ENCODE results near the gene ACTR1B.
"Not testable (repeated sequence)": the region's sequence is repeated elsewhere in the genome, so short reads cannot be mapped to it uniquely, and the experiment has no call there.

The ACTR1B gene

GRCh38 chr2:97645695-97646629 is 17.9 kb downstream of the ACTR1B start, which contains the start of gene COX5B:
TSS of gene COX5B (plus strand) at chr2:97646062. CDS start at chr2:97646087, 25 bp downstream.
- Histone ChIP-seq H3K4me3 (IDR thresholded peaks at IDR 0.05; ENCODE audit: insufficient read depth, low read depth, low read length) (peak within 1 kb of the TSS; percentile 81), H3K27ac (peak within 1 kb of the TSS; percentile 58), H4K20me1 (ENCODE audit: insufficient read depth) (no peaks in the 10 kb centered on the region), H3K9ac (peak within 1 kb of the TSS; percentile 90), H3K27me3 (ENCODE audit: insufficient read depth, low read depth) (no peaks in the 10 kb centered on the region), H2AFZ (ENCODE audit: low read depth) (peak within 1 kb of the TSS; percentile 99), H3K36me3 (ENCODE audit: insufficient read depth) (0 out of 2 replicates have a peak, but pooled peaks cover 4% of the 10 kb centered on the region), H3K79me2 (ENCODE audit: insufficient read depth, low read depth) (peaks cover 14% of the 10 kb centered on the region), H3K4me2 (peak within 1 kb of the TSS; percentile 99), H3K4me1 (ENCODE audit: low read depth, poor library complexity, severe bottlenecking) (peaks cover 9% of the 10 kb centered on the region)
- no peak for TF ChIP-seq CTCF (conservative IDR thresholded peaks at IDR 0.05; ENCODE audit: low read depth, low read length)

- TF ChIP-seq CTCF (conservative IDR thresholded peaks at IDR 0.05; ENCODE audit: low read depth, low read length), result no peak
- peak overlapping the region; percentile 90; the same call in 1 of the 2 replicates for H3K9ac ChIP-seq
- no peaks in the 10 kb centered on the region for H4K20me1 ChIP-seq (ENCODE audit: insufficient read depth)
- peaks cover 9% of the 10 kb centered on the region for H3K4me1 ChIP-seq (ENCODE audit: low read depth, poor library complexity, severe bottlenecking)
- peak overlapping the region; percentile 25; the same call in 1 of the 2 replicates for H3K27ac ChIP-seq
- no peak overlapping the region for H3K4me3 ChIP-seq (IDR thresholded peaks at IDR 0.05; ENCODE audit: insufficient read depth, low read depth, low read length)
- peaks cover 14% of the 10 kb centered on the region for H3K79me2 ChIP-seq (ENCODE audit: insufficient read depth, low read depth)
- no peaks in the 10 kb centered on the region for H3K27me3 ChIP-seq (ENCODE audit: insufficient read depth, low read depth)
- 0 out of 2 replicates have a peak, but pooled peaks cover 4% of the 10 kb centered on the region for H3K36me3 ChIP-seq (ENCODE audit: insufficient read depth)
- peak overlapping the region; percentile 99 for H2AFZ ChIP-seq (ENCODE audit: low read depth)
- H3K4me2 ChIP-seq, result peak overlapping the region; percentile 99
Measured at GRCh38 chr2:97645112-97645694, 18.6 kb downstream of the ACTR1B start.

- H4K20me1 ChIP-seq (ENCODE audit: insufficient read depth), result no peaks in the 10 kb centered on the region
- H2AFZ ChIP-seq (ENCODE audit: low read depth), result no peak overlapping the region
- no peak overlapping the region for H3K9ac ChIP-seq
- H3K27ac ChIP-seq, result no peak overlapping the region
- H3K36me3 ChIP-seq (ENCODE audit: insufficient read depth), result 0 out of 2 replicates have a peak, but pooled peaks cover 4% of the 10 kb centered on the region
- H3K79me2 ChIP-seq (ENCODE audit: insufficient read depth, low read depth), result peaks cover 14% of the 10 kb centered on the region
- H3K4me2 ChIP-seq, result no peak overlapping the region
- TF ChIP-seq CTCF (conservative IDR thresholded peaks at IDR 0.05; ENCODE audit: low read depth, low read length), result no peak
- H3K4me3 ChIP-seq (IDR thresholded peaks at IDR 0.05; ENCODE audit: insufficient read depth, low read depth, low read length), result no peak overlapping the region
- H3K4me1 ChIP-seq (ENCODE audit: low read depth, poor library complexity, severe bottlenecking), result peaks cover 9% of the 10 kb centered on the region
- no peaks in the 10 kb centered on the region for H3K27me3 ChIP-seq (ENCODE audit: insufficient read depth, low read depth)
Measured at GRCh38 chr2:97644023-97644717, 19.7 kb downstream of the ACTR1B start.

- H3K4me1 ChIP-seq (ENCODE audit: low read depth, poor library complexity, severe bottlenecking); H3K27me3 ChIP-seq (ENCODE audit: insufficient read depth, low read depth); H3K36me3 ChIP-seq (ENCODE audit: insufficient read depth); H3K4me3 ChIP-seq (IDR thresholded peaks at IDR 0.05; ENCODE audit: insufficient read depth, low read depth, low read length); H3K79me2 ChIP-seq (ENCODE audit: insufficient read depth, low read depth); H3K9ac ChIP-seq; H3K27ac ChIP-seq; H2AFZ ChIP-seq (ENCODE audit: low read depth); H4K20me1 ChIP-seq (ENCODE audit: insufficient read depth); H3K4me2 ChIP-seq: not testable (repeated sequence)
Measured at GRCh38 chr2:97626049-97626430, 37.8 kb downstream of the ACTR1B start.

GRCh38 chr2:97625354-97626048 is 38.3 kb downstream of the ACTR1B start:
- not testable (repeated sequence) for H3K9ac ChIP-seq; H3K4me2 ChIP-seq; H3K4me3 ChIP-seq (IDR thresholded peaks at IDR 0.05; ENCODE audit: insufficient read depth, low read depth, low read length); H3K27me3 ChIP-seq (ENCODE audit: insufficient read depth, low read depth); H2AFZ ChIP-seq (ENCODE audit: low read depth); H4K20me1 ChIP-seq (ENCODE audit: insufficient read depth); H3K4me1 ChIP-seq (ENCODE audit: low read depth, poor library complexity, severe bottlenecking); H3K27ac ChIP-seq; H3K36me3 ChIP-seq (ENCODE audit: insufficient read depth); H3K79me2 ChIP-seq (ENCODE audit: insufficient read depth, low read depth)

GRCh38 chr2:97622976-97623375 is 40.9 kb downstream of the ACTR1B start:
- not testable (repeated sequence) for H3K79me2 ChIP-seq (ENCODE audit: insufficient read depth, low read depth); H3K36me3 ChIP-seq (ENCODE audit: insufficient read depth); H3K4me2 ChIP-seq; H3K9ac ChIP-seq; H3K4me1 ChIP-seq (ENCODE audit: low read depth, poor library complexity, severe bottlenecking); H4K20me1 ChIP-seq (ENCODE audit: insufficient read depth); H3K27ac ChIP-seq; H3K27me3 ChIP-seq (ENCODE audit: insufficient read depth, low read depth); H3K4me3 ChIP-seq (IDR thresholded peaks at IDR 0.05; ENCODE audit: insufficient read depth, low read depth, low read length); H2AFZ ChIP-seq (ENCODE audit: low read depth)

GRCh38 chr2:97620492-97620891 is 43.4 kb downstream of the ACTR1B start:
- H4K20me1 ChIP-seq (ENCODE audit: insufficient read depth); H3K27ac ChIP-seq; H2AFZ ChIP-seq (ENCODE audit: low read depth); H3K4me2 ChIP-seq; H3K36me3 ChIP-seq (ENCODE audit: insufficient read depth); H3K4me3 ChIP-seq (IDR thresholded peaks at IDR 0.05; ENCODE audit: insufficient read depth, low read depth, low read length); H3K4me1 ChIP-seq (ENCODE audit: low read depth, poor library complexity, severe bottlenecking); H3K9ac ChIP-seq; H3K79me2 ChIP-seq (ENCODE audit: insufficient read depth, low read depth); H3K27me3 ChIP-seq (ENCODE audit: insufficient read depth, low read depth): not testable (repeated sequence)
